Posterior vena cava (tissue), 2 donors: Measurements from ENCODE around the gene SEMA3B. TPM values are rescaled to one million over a fixed set of nuclear protein-coding genes. Genes with fewer than 3 reads are reported as not detected.
A peak's percentile ranks its signal among the peaks of the same experiment; 100 is the strongest.

Experiments
- DNase-seq: peaks from one replicate; pipeline ENCODE4 v3.0.0-alpha.2; 2020; ENCODE audit warnings: low spot score
- intact Hi-C, 2 donors: fragments of 100-400 bp; cut with DNase I; formaldehyde crosslinking; loops; one replicate each; pipeline versions ENCODE4 v1.14.1 to v1.14.2; 2022 to 2023
- microRNA-seq, 2 donors: library from miRNA; unstranded; fragments of <30 nt; microRNA quantifications; one replicate each; pipeline ENCODE4 v1.2.0, GENCODE V29; 2020 to 2021; ENCODE audit warnings: borderline microRNAs expressed in 2 of 2
- total RNA-seq, 2 donors: library from RNA; stranded (reverse); fragmentation: NEBNext Ultra II Directional; extraction: Animal tissue kit (Norgen Biotek cat#: 25700); gene quantifications; one replicate each; pipeline ENCODE4 v1.2.1, GENCODE V29; 2021
- donor health status: DM: yes; HTN: yes; CAD: no.
- donor health status: DM: yes; HTN: yes; CAD: no.

Gene SEMA3B
- total RNA-seq, 2 donors from 2014 or later = 18.6 to 39.7 TPM

GRCh38 chr3:50319894-50320625 lies 51.1 kb downstream of the SEMA3B start:
- no peak for DNase-seq
- intact Hi-C loops = no loop called here

GRCh38 chr3:50320853-50321335 lies 51.9 kb downstream of the SEMA3B start:
- DNase-seq = peak; percentile 91
- intact Hi-C loops = no loop called here

DNA sequence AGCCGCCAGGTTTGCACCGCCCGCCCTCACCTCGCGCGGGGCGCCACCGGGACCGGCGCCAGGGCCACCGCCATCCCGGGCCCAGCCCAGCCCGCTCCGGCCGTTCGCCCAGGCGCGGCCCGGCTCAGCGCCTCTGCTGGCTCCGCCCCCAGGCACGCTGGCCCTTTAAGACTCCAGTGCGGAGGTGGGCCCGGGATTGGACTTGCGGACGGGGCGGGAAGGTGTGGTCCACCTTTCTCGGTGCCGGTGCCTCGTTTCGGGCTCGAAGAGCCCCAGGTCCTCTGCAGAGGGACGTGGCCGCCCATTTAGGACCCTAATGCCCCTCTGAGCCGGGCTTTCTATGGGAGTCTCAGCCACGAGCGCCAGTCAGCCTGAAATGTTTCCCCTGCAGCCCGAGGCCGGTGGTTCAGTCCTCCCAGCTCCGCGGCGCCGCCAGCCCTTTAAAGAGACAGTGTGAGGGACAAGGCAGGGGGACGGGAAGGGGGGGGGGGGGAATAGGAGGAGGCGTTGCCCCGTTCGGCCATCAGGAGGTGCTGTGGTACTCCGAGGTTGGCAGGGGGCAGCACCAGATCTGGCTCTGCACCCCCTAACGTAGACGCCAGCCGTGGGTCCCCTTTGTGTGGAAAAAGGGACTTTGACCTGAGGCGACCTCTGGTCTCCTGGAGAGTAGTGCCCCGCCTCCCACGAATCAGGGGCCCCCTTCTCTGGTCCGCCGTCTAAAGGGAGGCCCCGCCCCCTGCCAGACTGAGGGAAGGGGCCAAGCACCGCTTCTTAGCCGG lies 52.6 kb downstream of the SEMA3B start:
- peak; percentile 96 for DNase-seq

GRCh38 chr3:50322115-50322385 lies 53.1 kb downstream of the SEMA3B start:
- DNase-seq = no peak
- intact Hi-C loops = loop anchor here in 1 of 2 donors (1.0 kb wide), 1 partner anchor 30 kb away; no protein-coding TSS in a partner anchor

More for the DNA sequence above, 52.6 kb downstream of the SEMA3B start:
- intact Hi-C loops = loop anchor here in 1 of 2 donors (1.0 kb wide), 1 partner anchor 31 kb away; no protein-coding TSS in a partner anchor

GRCh38 chr3:50322386-50323091 lies 53.6 kb downstream of the SEMA3B start, which contains the start of gene HYAL2:
Gene HYAL2 (minus strand): TSS chr3:50322745. CDS start chr3:50320489, 2,256 bp downstream.
- intact Hi-C loops = loop anchor here in 1 of 2 donors (1.0 kb wide), 1 partner anchor 30 kb away; no protein-coding TSS in a partner anchor
- peak; percentile 91 for DNase-seq

- no peak for DNase-seq
- intact Hi-C loops = no loop called here
Measured at GRCh38 chr3:50323092-50323600, 54.2 kb downstream of the SEMA3B start.

GRCh38 chr3:50323614-50324199 lies 54.8 kb downstream of the SEMA3B start:
- DNase-seq = peak; percentile 86
- intact Hi-C loops = no loop called here

DNA sequence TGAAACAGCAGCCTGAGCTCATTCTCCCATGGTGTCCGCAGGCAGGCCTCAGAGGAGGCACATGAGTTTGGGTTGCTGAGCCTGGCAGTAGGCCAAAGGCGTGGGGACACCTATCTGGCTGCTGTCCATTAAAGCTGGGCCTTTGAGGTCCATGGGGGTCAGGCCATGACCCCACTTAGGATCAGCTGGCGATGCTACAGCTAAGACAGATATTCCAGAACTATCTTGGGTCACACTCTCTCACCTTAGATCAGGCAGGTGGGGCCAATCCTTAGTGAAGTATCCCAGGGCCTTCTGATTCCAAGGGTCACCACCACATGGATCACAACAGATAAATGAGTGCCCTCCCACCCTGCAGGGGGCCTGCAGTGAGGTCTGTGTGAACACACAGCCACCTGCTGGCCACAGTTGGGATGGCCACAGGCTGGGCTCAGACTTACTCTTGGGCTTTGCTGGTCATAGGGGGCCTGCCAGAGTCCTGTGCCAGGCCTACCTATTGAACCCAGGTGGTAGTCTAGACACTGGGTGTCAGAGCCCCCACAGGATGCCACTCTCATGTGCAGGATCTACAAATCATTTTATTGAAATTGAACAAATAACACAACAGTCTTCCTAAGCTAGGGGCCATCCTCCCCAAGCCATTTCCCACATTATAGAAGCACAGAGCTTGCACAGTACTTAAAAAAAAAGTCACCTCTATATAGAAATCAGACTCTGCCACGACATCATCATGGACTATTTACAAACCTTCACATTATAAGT lies 55.6 kb downstream of the SEMA3B start:
- intact Hi-C loops = no loop called here
- peak; percentile 89 for DNase-seq

DNA sequence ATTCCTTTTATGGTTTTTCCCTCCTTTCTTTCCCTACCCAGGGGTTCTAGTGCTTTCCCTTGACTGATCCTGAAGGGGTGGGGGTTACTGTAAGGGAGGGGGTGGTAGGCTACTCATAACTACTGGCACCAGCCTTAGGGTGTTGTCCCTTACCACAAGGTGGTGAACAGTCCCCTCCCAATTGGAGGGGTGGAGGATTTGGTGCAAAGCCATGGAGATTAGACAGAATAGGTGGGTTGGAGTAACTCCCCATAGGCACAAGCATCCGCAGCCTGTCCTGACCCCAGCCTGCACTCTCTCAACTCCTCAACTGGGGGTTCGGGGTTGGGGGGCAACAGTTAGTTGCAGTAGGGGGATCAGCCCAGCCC lies 56.1 kb downstream of the SEMA3B start:
- intact Hi-C loops = no loop called here

DNA sequence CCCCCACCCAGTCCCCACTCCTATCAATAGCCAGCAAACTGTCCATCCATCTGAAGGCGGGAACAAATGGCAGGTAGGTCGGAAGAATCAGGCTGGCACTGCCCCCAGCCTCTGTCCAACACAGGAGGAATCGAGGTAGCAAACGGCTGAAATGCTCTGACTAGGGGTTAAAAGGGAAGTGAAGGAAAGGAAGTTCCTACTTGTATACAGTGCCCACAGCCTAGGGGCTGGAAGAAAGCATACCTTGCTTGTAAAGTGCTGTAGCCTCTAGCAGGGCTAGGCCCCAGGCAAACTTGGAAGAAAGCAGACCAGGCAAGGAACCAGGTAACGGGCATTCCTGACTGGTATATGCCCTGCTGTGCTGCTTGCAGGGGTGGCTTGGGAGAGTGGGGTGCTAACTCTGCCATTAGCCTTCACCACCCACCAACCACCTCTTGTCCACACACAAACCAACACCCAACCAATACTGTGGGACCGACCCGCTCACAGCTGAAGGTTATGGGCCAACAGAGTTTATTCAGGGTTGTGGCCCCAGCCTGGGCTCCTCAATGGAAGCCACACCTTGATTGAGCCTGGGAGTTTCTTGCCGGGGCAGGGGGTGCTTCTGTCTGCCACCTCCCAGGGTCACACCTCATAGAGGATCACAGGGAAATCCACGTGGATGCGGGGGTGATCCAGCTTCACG lies 56.7 kb downstream of the SEMA3B start:
- DNase-seq = no peak
- intact Hi-C loops = no loop called here

More for the DNA sequence above, 56.1 kb downstream of the SEMA3B start:
- no peak for DNase-seq

DNA sequence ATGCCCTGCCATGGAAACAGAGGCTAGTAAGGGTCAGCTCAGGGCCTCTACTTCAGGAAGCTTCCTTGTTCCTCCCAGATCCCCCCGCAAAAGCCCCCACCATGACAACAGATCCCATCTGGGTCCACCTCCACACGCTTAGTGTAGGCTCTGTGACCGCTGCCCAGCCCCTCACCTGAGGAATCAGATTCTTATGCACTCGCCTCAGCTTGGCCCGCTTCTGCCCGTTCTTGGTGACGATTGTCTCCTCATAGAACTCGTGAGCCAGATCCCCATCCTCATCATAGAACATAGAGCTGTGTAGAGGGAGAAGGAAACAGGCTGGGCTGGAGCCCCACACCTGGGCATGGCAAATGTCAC lies 57.2 kb downstream of the SEMA3B start:
- intact Hi-C loops = no loop called here
- DNase-seq = no peak

DNA sequence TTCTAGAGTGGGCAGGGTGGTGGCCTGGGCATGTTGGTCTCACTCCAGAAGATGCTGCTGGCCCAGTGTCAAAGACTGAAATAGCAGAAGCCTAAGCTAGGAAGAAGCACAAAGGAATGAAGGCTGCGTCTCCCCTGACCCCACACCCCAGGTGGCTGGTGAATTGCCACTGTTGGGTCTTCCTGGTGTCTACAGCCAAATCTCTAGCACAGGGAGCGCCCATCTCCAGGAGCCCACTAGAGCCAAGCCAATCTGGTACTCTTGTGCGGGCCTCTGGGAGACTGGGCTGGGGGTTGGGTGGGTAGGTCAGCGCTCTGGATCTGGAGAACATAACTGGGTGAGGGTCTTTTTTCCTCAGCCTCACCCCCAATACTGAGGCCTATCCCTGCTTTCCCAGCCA lies 58.2 kb downstream of the SEMA3B start:
- DNase-seq = no peak

More for the DNA sequence above, 58.2 kb downstream of the SEMA3B start:
- intact Hi-C loops = no loop called here

Small RNA genes lying within 50 kb of the gene (microRNA-seq; reads per million reads assigned to microRNA genes)
- gene MIR5787 = 0 reads per million in 2 donors

Other genes with a start within 250 kb of the SEMA3B start
- gene RBM5, start 180.2 kb upstream of the SEMA3B start, total RNA-seq = 100 to 1,000 TPM in 1 of 2 donors, 10 to 100 TPM in 1; 83.5 to 108 TPM
- 10 to 100 TPM; 27.8 to 48.0 TPM for gene SEMA3F, start 113.8 kb upstream of the SEMA3B start, total RNA-seq
- not detected for gene GNAT1, start 77.5 kb upstream of the SEMA3B start, total RNA-seq
- under 1 TPM; 0.37 to 0.62 TPM for gene SLC38A3, start 63.9 kb upstream of the SEMA3B start, total RNA-seq
- gene GNAI2, start 32.9 kb upstream of the SEMA3B start, total RNA-seq = 100 to 1,000 TPM; 261 to 265 TPM
- gene LSMEM2, start 9.9 kb downstream of the SEMA3B start, total RNA-seq = under 1 TPM in 1 of 2 donors, not detected in 1; 0.37 TPM
- gene IFRD2, start 23.3 kb downstream of the SEMA3B start, total RNA-seq = 10 to 100 TPM; 47.3 to 53.3 TPM
- gene HYAL3, start 30.3 kb downstream of the SEMA3B start, total RNA-seq = 1 to 10 TPM; 2.5 to 3.9 TPM
- gene NAA80, start 30.3 kb downstream of the SEMA3B start, total RNA-seq = 10 to 100 TPM in 1 of 2 donors, 1 to 10 TPM in 1; 9.1 to 11.1 TPM
- gene HYAL1, start 34.4 kb downstream of the SEMA3B start, total RNA-seq = 10 to 100 TPM; 10.6 to 11.7 TPM
- 100 to 1,000 TPM in 1 of 2 donors, 10 to 100 TPM in 1; 95.2 to 130 TPM for gene HYAL2, start 53.6 kb downstream of the SEMA3B start, total RNA-seq
- 10 to 100 TPM; 19.1 to 22.4 TPM for gene TUSC2, start 59.1 kb downstream of the SEMA3B start, total RNA-seq
- 10 to 100 TPM; 31.3 to 40.3 TPM for gene RASSF1, start 71.7 kb downstream of the SEMA3B start, total RNA-seq
- under 1 TPM; 0.23 to 0.24 TPM for gene ZMYND10, start 76.6 kb downstream of the SEMA3B start, total RNA-seq
- gene NPRL2, start 81.6 kb downstream of the SEMA3B start, total RNA-seq = 10 to 100 TPM; 10.6 to 17.4 TPM
- gene CYB561D2, start 81.7 kb downstream of the SEMA3B start, total RNA-seq = 10 to 100 TPM in 1 of 2 donors, 1 to 10 TPM in 1; 7.9 to 10.5 TPM
- gene TMEM115, start 90.4 kb downstream of the SEMA3B start, total RNA-seq = 10 to 100 TPM; 29.3 TPM
- gene CACNA2D2, start 234.5 kb downstream of the SEMA3B start, total RNA-seq = 1 to 10 TPM; 2.0 to 2.6 TPM